ENCODE measurements around the gene FARS2. TPM values are rescaled to one million over a fixed set of nuclear protein-coding genes. Genes with fewer than 3 reads are reported as not detected.

The FARS2 gene
- total and polyA plus RNA-seq, 11 donors = 11.4 to 24.6 (median 20.5) TPM

DNA sequence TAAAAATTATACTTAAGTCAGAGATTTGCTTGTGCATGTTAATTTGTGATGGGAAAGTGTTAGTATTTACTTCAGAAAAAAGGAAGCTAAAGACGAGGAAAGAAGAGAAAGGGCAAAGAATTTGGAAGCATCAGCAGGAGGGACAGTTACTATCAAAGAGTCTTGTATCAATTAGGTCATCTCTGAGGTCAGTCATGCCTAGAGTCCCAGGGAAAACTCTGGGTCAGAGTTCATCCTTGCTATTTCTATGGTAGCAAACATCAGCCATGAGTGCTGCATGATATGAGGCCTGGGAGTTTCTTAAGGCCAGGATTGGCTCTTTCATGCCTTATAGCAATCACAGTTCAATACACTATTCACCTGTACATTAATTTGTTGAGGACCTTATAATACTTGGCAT, 292.9 kb downstream of the FARS2 start:
- Histone ChIP-seq H3K36me3 (peaks cover 0 to 7% (median 0%) of the 10 kb centered on the region in 9 donors), H3K9me3 (peaks cover 0 to 23% (median 5%) of the 10 kb centered on the region in 12 donors), H3K4me3 (no peak overlapping the region), H3K4me1 (no peaks in the 10 kb centered on the region), H3K27me3 (no peaks in the 10 kb centered on the region), H3K27ac (no peak overlapping the region)
- no peak for TF ChIP-seq POLR2A (IDR thresholded peaks at IDR 0.05)
- TF ChIP-seq, protein P1, sequence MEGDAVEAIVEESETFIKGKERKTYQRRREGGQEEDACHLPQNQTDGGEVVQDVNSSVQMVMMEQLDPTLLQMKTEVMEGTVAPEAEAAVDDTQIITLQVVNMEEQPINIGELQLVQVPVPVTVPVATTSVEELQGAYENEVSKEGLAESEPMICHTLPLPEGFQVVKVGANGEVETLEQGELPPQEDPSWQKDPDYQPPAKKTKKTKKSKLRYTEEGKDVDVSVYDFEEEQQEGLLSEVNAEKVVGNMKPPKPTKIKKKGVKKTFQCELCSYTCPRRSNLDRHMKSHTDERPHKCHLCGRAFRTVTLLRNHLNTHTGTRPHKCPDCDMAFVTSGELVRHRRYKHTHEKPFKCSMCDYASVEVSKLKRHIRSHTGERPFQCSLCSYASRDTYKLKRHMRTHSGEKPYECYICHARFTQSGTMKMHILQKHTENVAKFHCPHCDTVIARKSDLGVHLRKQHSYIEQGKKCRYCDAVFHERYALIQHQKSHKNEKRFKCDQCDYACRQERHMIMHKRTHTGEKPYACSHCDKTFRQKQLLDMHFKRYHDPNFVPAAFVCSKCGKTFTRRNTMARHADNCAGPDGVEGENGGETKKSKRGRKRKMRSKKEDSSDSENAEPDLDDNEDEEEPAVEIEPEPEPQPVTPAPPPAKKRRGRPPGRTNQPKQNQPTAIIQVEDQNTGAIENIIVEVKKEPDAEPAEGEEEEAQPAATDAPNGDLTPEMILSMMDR (IDR thresholded peaks at IDR 0.05) = no peak
- ATAC-seq (no peak), DNase-seq (no peak)
- 85 to 92% (median 86%) methylated on average over 1 of the region's 1 CpG for WGBS, 4 donors
- intact Hi-C loops (cut with DNase I) = no loop called here

DNA sequence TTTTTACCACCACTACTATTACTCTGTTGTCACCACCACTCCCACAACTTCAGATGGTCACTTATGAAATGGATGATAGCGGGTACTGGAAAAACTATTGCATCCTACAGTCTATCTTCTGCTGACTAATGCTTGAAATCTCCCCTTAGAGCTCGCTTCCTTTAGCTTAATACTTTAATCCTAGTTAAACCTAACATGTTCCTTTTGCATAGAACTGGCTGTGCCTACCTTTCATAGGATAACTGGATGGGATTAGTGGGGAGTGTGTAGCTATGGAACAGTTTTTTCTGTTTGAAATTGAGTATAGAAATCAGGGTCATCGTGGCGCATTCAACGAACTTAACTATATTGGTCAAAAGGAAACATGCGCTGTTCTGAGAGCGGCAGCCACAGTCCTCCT, 294.7 kb downstream of the FARS2 start:
- intact Hi-C loops (cut with DNase I) = no loop called here
- no peaks in the 10 kb centered on the region for H3K4me1 ChIP-seq

DNA sequence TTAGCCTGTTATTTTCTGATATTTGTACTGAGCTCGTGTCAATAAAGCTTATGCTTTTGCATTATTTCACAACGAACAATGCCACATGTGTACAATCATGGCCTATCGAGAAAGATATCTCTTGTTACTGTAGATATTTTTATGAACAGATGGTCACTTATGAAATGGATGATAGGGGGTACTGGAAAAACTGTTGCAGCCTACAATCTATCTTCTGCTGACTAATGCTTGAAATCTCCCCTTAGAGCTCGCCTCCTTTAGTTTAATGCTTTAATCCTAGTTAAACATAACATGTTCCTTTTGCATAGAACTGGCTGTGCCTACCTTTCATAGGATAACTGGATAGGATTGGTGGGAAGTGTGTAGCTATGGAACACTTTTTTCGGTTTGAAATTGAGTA, 296.2 kb downstream of the FARS2 start:
- Histone ChIP-seq H3K27ac (no peak overlapping the region), H3K36me3 (no peaks in the 10 kb centered on the region), H3K4me1 (no peaks in the 10 kb centered on the region), H3K9me3 (no peaks in the 10 kb centered on the region), H3K4me3 (no peak overlapping the region), H3K27me3 (no peaks in the 10 kb centered on the region)
- no peak for ATAC-seq
- DNase-seq = no peak
- WGBS, 4 donors = 89 to 93% (median 90%) methylated on average over 5 of the region's 5 CpGs
- intact Hi-C loops (cut with DNase I) = no loop called here
- TF ChIP-seq, protein P1 (IDR thresholded peaks at IDR 0.05) = no peak
- no peak for TF ChIP-seq POLR2A (IDR thresholded peaks at IDR 0.05)

More for the DNA sequence above, 294.7 kb downstream of the FARS2 start:
- ATAC-seq = no peak
- Histone ChIP-seq H3K4me3 (no peak overlapping the region), H3K36me3 (no peaks in the 10 kb centered on the region), H3K9me3 (peaks cover 0 to 6% (median under 1%) of the 10 kb centered on the region in 12 donors), H3K27me3 (no peaks in the 10 kb centered on the region), H3K27ac (no peak overlapping the region)
- DNase-seq = no peak
- 95 to 98% (median 97%) methylated on average over 7 of the region's 7 CpGs for WGBS, 4 donors
- no peak for TF ChIP-seq POLR2A (IDR thresholded peaks at IDR 0.05)
- TF ChIP-seq, protein P1 (IDR thresholded peaks at IDR 0.05) = no peak

DNA sequence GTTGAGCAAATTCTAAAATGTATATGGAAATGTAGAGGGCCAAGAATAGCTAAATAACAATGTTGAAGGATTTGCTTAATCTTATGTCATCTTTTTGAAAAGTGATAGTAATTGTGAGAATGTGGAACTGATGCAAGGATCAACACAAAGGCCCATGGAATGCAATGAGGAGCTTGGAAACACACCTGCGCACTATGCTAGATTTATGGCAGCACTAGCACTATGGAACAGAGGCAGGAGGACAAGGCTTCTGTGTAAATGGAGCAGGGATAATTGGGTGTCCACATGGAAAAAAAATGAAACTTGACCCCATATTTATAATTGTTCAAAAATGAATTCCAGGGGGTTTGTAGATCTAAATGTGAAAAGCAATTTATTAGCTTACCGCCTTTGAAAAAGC, 298.3 kb downstream of the FARS2 start:
- no peaks in the 10 kb centered on the region for H3K9me3 ChIP-seq
- TF ChIP-seq POLR2A (IDR thresholded peaks at IDR 0.05) = no peak
- TF ChIP-seq, protein P1 (IDR thresholded peaks at IDR 0.05) = no peak
- WGBS, 4 donors = 97 to 100% (median 100%) methylated on average over 2 of the region's 2 CpGs
- no peak overlapping the region for H3K4me3 ChIP-seq
- ATAC-seq (no peak), DNase-seq (no peak)
- no peak overlapping the region for H3K27ac ChIP-seq
- intact Hi-C loops (cut with DNase I) = no loop called here
- peaks cover 0 to 1% (median 0%) of the 10 kb centered on the region in 12 donors for H3K4me1 ChIP-seq
- no peaks in the 10 kb centered on the region for H3K27me3 ChIP-seq
- H3K36me3 ChIP-seq = no peaks in the 10 kb centered on the region
